Measurements from ENCODE around the gene MDM1.

DNA sequence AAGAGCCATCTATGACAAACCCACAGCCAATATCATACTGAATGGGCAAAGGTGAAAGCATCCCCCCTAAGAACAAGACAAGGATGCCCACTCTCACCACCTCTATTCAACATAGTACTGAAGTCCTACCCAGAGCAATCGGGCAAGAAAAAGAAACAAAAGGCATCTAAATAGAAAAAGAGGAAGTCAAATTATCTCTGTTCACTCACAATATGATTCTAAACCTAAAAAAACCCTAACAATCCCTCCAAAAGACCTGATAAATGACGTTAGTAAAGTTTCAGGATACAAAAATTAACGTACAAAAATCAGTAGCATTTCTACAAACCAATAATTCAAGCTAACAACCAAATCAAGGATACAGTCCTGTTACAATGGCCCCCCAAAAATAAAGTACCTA, 26.9 kb downstream of the MDM1 start:
- TF ChIP-seq, protein P1, sequence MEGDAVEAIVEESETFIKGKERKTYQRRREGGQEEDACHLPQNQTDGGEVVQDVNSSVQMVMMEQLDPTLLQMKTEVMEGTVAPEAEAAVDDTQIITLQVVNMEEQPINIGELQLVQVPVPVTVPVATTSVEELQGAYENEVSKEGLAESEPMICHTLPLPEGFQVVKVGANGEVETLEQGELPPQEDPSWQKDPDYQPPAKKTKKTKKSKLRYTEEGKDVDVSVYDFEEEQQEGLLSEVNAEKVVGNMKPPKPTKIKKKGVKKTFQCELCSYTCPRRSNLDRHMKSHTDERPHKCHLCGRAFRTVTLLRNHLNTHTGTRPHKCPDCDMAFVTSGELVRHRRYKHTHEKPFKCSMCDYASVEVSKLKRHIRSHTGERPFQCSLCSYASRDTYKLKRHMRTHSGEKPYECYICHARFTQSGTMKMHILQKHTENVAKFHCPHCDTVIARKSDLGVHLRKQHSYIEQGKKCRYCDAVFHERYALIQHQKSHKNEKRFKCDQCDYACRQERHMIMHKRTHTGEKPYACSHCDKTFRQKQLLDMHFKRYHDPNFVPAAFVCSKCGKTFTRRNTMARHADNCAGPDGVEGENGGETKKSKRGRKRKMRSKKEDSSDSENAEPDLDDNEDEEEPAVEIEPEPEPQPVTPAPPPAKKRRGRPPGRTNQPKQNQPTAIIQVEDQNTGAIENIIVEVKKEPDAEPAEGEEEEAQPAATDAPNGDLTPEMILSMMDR (IDR thresholded peaks at IDR 0.05): no peak
- no peak for TF ChIP-seq POLR2A (IDR thresholded peaks at IDR 0.05)
